Measurements from ENCODE around the gene AUTS2.

- no peak for TF ChIP-seq CTCF (IDR thresholded peaks at IDR 0.05; ENCODE audit: low read depth, low read length, missing input control)
- no peak for TF ChIP-seq TAF1 (conservative IDR thresholded peaks at IDR 0.05)
- no peak for TF ChIP-seq SP1 (IDR thresholded peaks at IDR 0.05)
- TF ChIP-seq YY1 (IDR thresholded peaks at IDR 0.05) = no peak
- TF ChIP-seq RAD21 (IDR thresholded peaks at IDR 0.05) = no peak
These were observed 471.7 kb downstream of the AUTS2 start for GRCh38 chr7:70069977-70070376.
